Common myeloid progenitor, CD34-positive (primary cell): ENCODE measurements around the gene CEP164.

Experiments
- CTCF ChIA-PET: fragments of 350-600 bp; sonication (Branson Sonifier 250); formaldehyde crosslinking; loops from one replicate; lab custom pipeline; 2021; ENCODE audit warnings: antibody characterized with exemption; lab: Charles Lee
- POLR2A ChIA-PET: fragments of 350-600 bp; sonication (Branson Sonifier 250); formaldehyde crosslinking; loops from one replicate; lab custom pipeline; 2021; ENCODE audit warnings: antibody characterized with exemption; lab: Charles Lee
- DNase-seq, 3 donors: peaks; one replicate each; pipeline versions ENCODE4 v3.0.0 to v3.0.0-alpha.2; 2013
- H3K27ac ChIP-seq, 2 experiments: 1 replicate in 1 of 2; 2 replicates in 1 of 2; pipeline ENCODE4 v1.7.0; 2013; ENCODE audit warnings: inconsistent platforms in 2 of 2, low read length in 2 of 2, mild to moderate bottlenecking in 2 of 2, low read depth in 1 of 2, moderate library complexity in 1 of 2; ENCODE audit not compliant: severe bottlenecking in 2 of 2, insufficient read depth in 1 of 2, poor library complexity in 1 of 2
- H3K27me3 ChIP-seq, 5 experiments: replicated peaks in 2 of 5; 1 replicate in 3 of 5; 2 replicates in 2 of 5; pipeline versions ENCODE4 v1.6.1 to v1.7.0; 2013; ENCODE audit warnings: low read length in 4 of 5, mild to moderate bottlenecking in 2 of 5, moderate library complexity in 2 of 5, inconsistent platforms in 1 of 5; ENCODE audit not compliant: insufficient read depth in 5 of 5, control insufficient read depth in 4 of 5
- H3K36me3 ChIP-seq, 4 experiments: 1 replicate in 2 of 4; 2 replicates in 2 of 4; pipeline versions ENCODE4 v1.6.1 to v1.7.0; 2013; ENCODE audit warnings: low read length in 3 of 4, control low read depth in 1 of 4, mild to moderate bottlenecking in 1 of 4; ENCODE audit not compliant: control insufficient read depth in 4 of 4, insufficient read depth in 4 of 4
- H3K4me1 ChIP-seq, 4 experiments: 1 replicate in 3 of 4; 2 replicates in 1 of 4; pipeline versions ENCODE4 v1.6.1 to v1.7.1; 2013; ENCODE audit warnings: low read length in 3 of 4, mild to moderate bottlenecking in 3 of 4, control low read depth in 1 of 4, inconsistent platforms in 1 of 4, moderate library complexity in 1 of 4; ENCODE audit not compliant: control insufficient read depth in 4 of 4, insufficient read depth in 4 of 4; ENCODE audit errors: control extremely low read depth in 1 of 4
- H3K4me3 ChIP-seq, 7 experiments: 1 replicate in 4 of 7; 2 replicates in 3 of 7; pipeline versions ENCODE4 v1.5.1 to v1.7.0; 2013; ENCODE audit warnings: mild to moderate bottlenecking in 7 of 7, low read length in 6 of 7, moderate library complexity in 6 of 7, inconsistent platforms in 2 of 7, low read depth in 2 of 7, control low read depth in 1 of 7; ENCODE audit not compliant: insufficient read depth in 4 of 7, control insufficient read depth in 1 of 7; ENCODE audit errors: extremely low read depth in 1 of 7
- H3K9me3 ChIP-seq, 5 experiments: 1 replicate in 4 of 5; 2 replicates in 1 of 5; pipeline versions ENCODE4 v1.6.1 to v1.7.1; 2013; ENCODE audit warnings: low read length in 4 of 5, mild to moderate bottlenecking in 2 of 5, inconsistent platforms in 1 of 5, low read depth in 1 of 5, moderate library complexity in 1 of 5; ENCODE audit not compliant: control insufficient read depth in 4 of 5, insufficient read depth in 2 of 5; ENCODE audit errors: control extremely low read depth in 1 of 5
- WGBS: methylation state at CpG from one replicate; pipeline ENCODE4 v1.1.5; 2013; ENCODE audit not compliant: insufficient coverage; 5-methylcytosine and 5-hydroxymethylcytosine counted together

Gene CEP164

DNA sequence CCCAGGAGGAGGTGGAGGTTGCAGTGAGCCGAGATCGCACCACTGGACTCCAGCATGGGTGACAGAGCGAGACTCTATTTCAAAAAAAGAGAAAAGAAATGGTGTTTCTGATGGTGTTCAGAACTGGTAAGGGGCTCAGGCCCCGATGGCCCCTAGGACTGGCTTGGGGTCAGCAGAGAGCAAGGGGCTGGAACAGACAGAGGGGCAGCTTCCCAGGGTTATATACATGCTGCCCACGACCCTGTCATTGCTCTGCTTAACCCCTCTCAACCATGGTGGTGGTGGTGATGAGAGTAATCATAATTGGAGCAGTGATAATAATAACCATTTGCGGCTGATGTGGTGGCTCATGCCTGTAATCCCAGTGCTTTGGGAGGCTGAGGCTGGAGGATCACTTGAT lies 79.4 kb downstream of the CEP164 start:
- POLR2A ChIA-PET, result no interaction called here
- Histone ChIP-seq H3K36me3 (peaks cover 0 to 52% (median 23%) of the 10 kb centered on the region in 4 experiments), H3K4me1 (peaks cover 0 to 3% (median 0%) of the 10 kb centered on the region in 4 experiments), H3K9me3 (peaks cover 1 to 22% (median 9%) of the 10 kb centered on the region in 5 experiments), H3K27ac (no peak overlapping the region), H3K27me3 (no peaks in the 10 kb centered on the region), H3K4me3 (no peak overlapping the region)
- 100% methylated on average over 3 of the region's 6 CpGs for WGBS
- no peak for DNase-seq
- CTCF ChIA-PET, result no interaction called here

DNA sequence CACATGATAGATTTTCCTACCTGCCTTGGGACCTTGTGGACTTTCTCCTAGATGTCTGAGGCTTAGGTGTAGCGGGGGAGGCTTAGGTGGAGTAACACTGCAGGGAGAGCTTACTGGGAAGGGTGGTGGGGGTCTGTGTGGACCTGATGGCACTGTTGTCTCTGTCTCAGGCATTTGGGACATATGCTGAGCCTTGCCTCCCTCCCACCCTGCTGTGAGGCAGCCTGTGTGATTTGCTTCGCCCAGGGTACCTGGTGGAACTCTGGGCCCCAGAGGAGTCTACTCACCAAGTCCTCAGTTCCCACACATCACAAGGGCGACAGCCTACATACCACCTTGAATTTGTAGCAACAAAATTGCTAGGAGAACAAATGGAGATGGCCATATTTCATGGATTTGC lies 80.7 kb downstream of the CEP164 start:
- Histone ChIP-seq H3K4me3 (no peak overlapping the region), H3K27me3 (no peaks in the 10 kb centered on the region), H3K9me3 (peaks cover 1 to 19% (median 9%) of the 10 kb centered on the region in 5 experiments), H3K36me3 (peaks cover 0 to 47% (median 22%) of the 10 kb centered on the region in 4 experiments), H3K4me1 (peaks cover 0 to 3% (median 0%) of the 10 kb centered on the region in 4 experiments), H3K27ac (no peak overlapping the region)
- CTCF ChIA-PET, result interaction anchor here (1.0 kb wide), 1 partner anchor 17 kb away, joined by 3 read pairs; no protein-coding TSS in a partner anchor
- WGBS, result 94% methylated on average over 2 of the region's 3 CpGs
- DNase-seq, result no peak
- POLR2A ChIA-PET, result no interaction called here

DNA sequence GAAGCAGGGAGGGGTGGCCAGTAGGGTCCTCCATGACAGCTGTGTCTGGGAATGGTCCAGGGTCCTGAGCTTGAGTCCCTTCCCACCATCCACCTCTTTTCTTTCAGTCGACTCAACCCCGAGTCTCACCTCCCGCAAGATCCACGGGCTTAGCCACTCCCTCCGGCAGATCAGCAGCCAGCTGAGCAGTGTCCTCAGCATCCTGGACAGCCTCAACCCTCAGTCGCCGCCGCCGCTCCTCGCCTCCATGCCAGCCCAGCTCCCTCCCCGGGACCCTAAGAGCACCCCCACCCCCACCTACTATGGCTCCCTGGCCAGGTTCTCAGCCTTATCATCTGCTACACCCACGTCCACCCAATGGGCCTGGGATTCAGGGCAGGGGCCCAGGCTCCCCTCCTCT lies 81.9 kb downstream of the CEP164 start:
- CTCF ChIA-PET, result interaction anchor here (2.2 kb wide), 1 partner anchor 16 kb away, joined by 11 read pairs; no protein-coding TSS in a partner anchor
- 98% methylated on average over 8 of the region's 12 CpGs for WGBS

DNA sequence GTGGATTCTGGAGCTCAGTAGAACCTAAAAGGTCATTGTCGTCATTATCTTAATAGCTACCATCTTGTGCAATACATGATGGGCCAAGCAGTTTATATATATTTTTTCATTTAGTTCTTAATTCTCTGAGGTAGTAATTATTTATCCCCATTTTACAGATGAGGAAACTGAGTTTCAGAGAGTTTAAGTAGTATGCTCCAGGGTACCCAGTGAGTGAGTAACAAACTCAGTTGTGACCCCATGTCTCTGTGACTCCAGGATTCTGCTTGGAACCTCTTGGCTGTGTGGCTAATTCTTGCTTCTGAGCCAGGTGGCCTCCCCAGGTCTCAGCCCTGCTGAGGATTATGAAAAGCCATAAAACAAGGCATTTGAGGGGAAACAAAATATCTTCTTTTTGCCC lies 82.6 kb downstream of the CEP164 start:
- peaks cover 0 to 36% (median 19%) of the 10 kb centered on the region in 4 experiments for H3K36me3 ChIP-seq
- ChIA-PET POLR2A (no interaction called here), CTCF (interaction anchor here (2.2 kb wide), 1 partner anchor 15 kb away, joined by 11 read pairs; no protein-coding TSS in a partner anchor)
- no peak for DNase-seq
- H3K9me3 ChIP-seq, result peaks cover 1 to 10% (median 7%) of the 10 kb centered on the region in 5 experiments
- H3K27me3 ChIP-seq, result no peaks in the 10 kb centered on the region
- no peak overlapping the region for H3K27ac ChIP-seq
- peaks cover 0 to 3% (median 0%) of the 10 kb centered on the region in 4 experiments for H3K4me1 ChIP-seq
- WGBS, result no CpG with 5 or more reads among the region's 1 CpG
- no peak overlapping the region for H3K4me3 ChIP-seq

More for the DNA sequence above, 81.9 kb downstream of the CEP164 start:
- H3K4me3 ChIP-seq, result no peak overlapping the region
- peaks cover 1 to 16% (median 9%) of the 10 kb centered on the region in 5 experiments for H3K9me3 ChIP-seq
- POLR2A ChIA-PET, result no interaction called here
- no peak overlapping the region for H3K27ac ChIP-seq
- no peak for DNase-seq
- peaks cover 0 to 3% (median 0%) of the 10 kb centered on the region in 4 experiments for H3K4me1 ChIP-seq
- peaks cover 0 to 42% (median 22%) of the 10 kb centered on the region in 4 experiments for H3K36me3 ChIP-seq
- H3K27me3 ChIP-seq, result no peaks in the 10 kb centered on the region

DNA sequence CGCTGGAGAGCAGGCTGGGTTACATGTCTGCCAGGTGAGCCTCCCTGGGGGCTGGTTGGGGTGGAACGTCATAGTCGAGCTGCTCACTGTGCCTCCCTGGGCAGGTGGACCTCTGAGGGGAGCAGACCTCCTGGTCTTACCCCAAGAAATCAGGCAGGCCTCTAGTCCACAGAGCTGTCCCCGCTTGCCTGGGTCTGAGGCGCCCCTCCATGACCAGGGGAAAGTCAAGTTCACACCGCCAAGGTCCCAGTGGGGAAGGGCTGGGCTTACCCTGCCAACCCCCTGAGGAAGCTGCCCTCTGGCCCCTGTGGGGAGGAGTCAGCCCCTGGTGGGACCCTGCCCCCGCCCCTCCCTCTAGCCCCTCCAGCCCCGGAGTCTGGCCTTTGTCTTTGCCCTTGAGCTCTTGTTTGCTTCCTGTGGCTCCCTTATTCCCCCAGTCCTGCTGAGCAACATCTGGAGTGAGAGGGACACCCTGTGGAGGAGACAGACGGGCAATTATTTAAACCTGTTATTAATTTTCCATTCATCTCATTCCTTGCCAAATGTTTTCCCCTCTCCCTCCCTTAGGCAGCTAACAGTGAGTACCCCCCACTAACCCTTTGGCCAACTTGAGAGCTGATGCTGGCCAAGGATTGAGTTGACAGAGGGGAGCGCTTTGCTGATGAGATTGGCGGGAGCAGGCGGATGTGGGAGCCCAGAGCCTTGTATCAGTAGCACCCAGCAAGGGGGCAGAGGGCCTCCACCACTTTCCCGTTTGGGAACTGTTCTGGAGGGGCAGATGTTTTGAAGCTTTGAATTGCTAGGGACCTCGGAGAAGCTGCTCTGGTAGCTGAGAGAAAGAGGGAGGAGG lies 83.4 kb downstream of the CEP164 start:
- H3K27ac ChIP-seq, result no peak overlapping the region
- POLR2A ChIA-PET, result no interaction called here
- no peak for DNase-seq
- H3K9me3 ChIP-seq, result peaks cover 1 to 4% (median 3%) of the 10 kb centered on the region in 5 experiments
- H3K4me3 ChIP-seq, result no peak overlapping the region
- CTCF ChIA-PET, result interaction anchor here (1.5 to 2.2 kb wide), 2 partner anchors 14 to 16 kb away, joined by 5 to 11 read pairs; no protein-coding TSS in a partner anchor
- H3K27me3 ChIP-seq, result no peaks in the 10 kb centered on the region
- H3K36me3 ChIP-seq, result peaks cover 0 to 30% (median 18%) of the 10 kb centered on the region in 4 experiments
- 93% methylated on average over 9 of the region's 14 CpGs for WGBS
- peaks cover 0 to 3% (median 0%) of the 10 kb centered on the region in 4 experiments for H3K4me1 ChIP-seq

DNA sequence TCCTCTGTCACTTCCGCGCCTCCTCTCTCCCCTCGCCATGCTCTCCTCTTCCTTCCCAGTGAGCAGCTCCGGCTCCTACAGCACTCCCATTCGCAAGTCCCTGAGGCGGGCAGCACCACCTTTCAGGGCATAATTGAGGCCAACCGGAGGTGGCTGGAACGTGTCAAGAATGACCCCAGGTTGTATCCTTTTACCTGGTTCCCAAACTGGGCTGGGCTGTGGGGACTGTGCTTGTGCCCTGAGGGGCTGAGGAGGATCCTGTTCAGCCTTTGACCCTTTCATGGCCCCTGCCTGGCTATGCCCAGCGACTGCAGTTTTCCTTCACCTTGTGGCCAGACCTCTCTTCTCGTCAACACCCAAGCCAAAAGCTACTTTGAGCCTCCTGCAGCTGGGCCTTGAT lies 84.1 kb downstream of the CEP164 start:
- peaks cover 0 to 28% (median 18%) of the 10 kb centered on the region in 4 experiments for H3K36me3 ChIP-seq
- H3K9me3 ChIP-seq, result no peaks in the 10 kb centered on the region
- ChIA-PET POLR2A (no interaction called here), CTCF (interaction anchor here (0.5 to 1.5 kb wide), 2 partner anchors 14 to 15 kb away, joined by 3 to 5 read pairs; no protein-coding TSS in a partner anchor)
- peaks cover 0 to 3% (median 0%) of the 10 kb centered on the region in 4 experiments for H3K4me1 ChIP-seq
- H3K27ac ChIP-seq, result no peak overlapping the region
- no peak overlapping the region for H3K4me3 ChIP-seq
- no peak for DNase-seq
- 93% methylated on average over 2 of the region's 10 CpGs for WGBS
- no peaks in the 10 kb centered on the region for H3K27me3 ChIP-seq
